Measurements from ENCODE around the gene FCN2.

DNA sequence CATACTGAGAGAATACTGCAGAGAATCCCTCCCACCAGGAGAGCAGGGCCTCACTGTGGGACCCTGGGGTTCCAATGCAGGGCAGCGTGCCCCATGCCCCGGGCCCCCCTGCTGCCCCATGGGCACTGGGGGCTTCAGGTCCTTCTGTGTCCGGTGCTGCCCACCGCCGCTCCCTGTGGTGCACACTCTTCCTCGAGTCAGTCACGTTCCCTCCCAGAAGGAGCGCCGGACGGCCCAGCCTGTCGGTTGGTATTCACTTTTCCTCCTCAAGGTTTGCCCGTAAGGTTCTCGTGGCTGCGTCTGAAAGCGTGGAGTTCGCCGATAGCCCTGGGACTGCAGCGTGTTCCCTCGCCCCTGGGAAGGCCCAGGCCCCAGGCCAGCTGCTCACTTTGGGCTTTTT lies 48.1 kb upstream of the FCN2 start:
- TF ChIP-seq CTCF (IDR thresholded peaks at IDR 0.05) (no peak), EZH2 (IDR thresholded peaks at IDR 0.05) (no peak), EZH2phosphoT487 (IDR thresholded peaks at IDR 0.05) (no peak)

Data from neural progenitor cell (in vitro differentiated cells).